OCI-LY3 (cell line): ENCODE results near the gene ACAP2.

Experiments
- H2AFZ ChIP-seq: fragments of 200-600, 300-600 bp; shearing (Covaris generic); 2 replicates; pipeline ENCODE4 v1.6.0; 2014; ENCODE audit warnings: antibody characterized with exemption, low read depth, low read length
- H3K27ac ChIP-seq: fragments of 200-600, 300-600 bp; sonication (generic); 2 replicates; pipeline ENCODE4 v1.5.1; 2014; ENCODE audit warnings: mild to moderate bottlenecking, low read length, moderate library complexity, mixed read lengths
- H3K27me3 ChIP-seq: fragments of 200-600, 300-600 bp; sonication (generic); 2 replicates; pipeline ENCODE4 v1.6.1; 2014; ENCODE audit warnings: low read depth, low read length, mixed read lengths
- H3K36me3 ChIP-seq: fragments of 200-600, 300-600 bp; sonication (generic); replicated peaks from 2 replicates; pipeline ENCODE3; 2014; ENCODE audit warnings: low read depth, low read length, mixed read lengths
- H3K4me1 ChIP-seq: fragments of 300-600, 200-600 bp; sonication (generic); 2 replicates; pipeline ENCODE4 v1.6.1; 2014; ENCODE audit warnings: low read length, mixed read lengths
- H3K4me2 ChIP-seq: fragments of 200-600, 300-600 bp; sonication (generic); 2 replicates; pipeline ENCODE4 v1.6.1; 2014; ENCODE audit warnings: low read length, mixed read lengths
- H3K4me3 ChIP-seq: fragments of 300-600, 200-600 bp; sonication (generic); 2 replicates; pipeline ENCODE4 v1.5.1; 2014; ENCODE audit warnings: antibody characterized with exemption, mild to moderate bottlenecking, low read length, moderate library complexity
- H3K79me2 ChIP-seq: fragments of 300-600, 200-600 bp; shearing (Covaris generic); 2 replicates; pipeline ENCODE4 v1.6.1; 2014; ENCODE audit warnings: mild to moderate bottlenecking, low read length, mixed read lengths
- H3K9ac ChIP-seq: fragments of 300-600, 200-600 bp; shearing (Covaris generic); 2 replicates; pipeline ENCODE4 v1.6.0; 2014; ENCODE audit warnings: mild to moderate bottlenecking, low read length, moderate library complexity
- H3K9me3 ChIP-seq: fragments of 200-600, 300-600 bp; shearing (Covaris generic); 2 replicates; pipeline ENCODE4 v1.6.1; 2014; ENCODE audit warnings: low read length, mixed read lengths; ENCODE audit not compliant: insufficient read depth
- H4K20me1 ChIP-seq: fragments of 200-600, 300-600 bp; sonication (generic); 2 replicates; pipeline ENCODE4 v1.6.1; 2016; ENCODE audit warnings: low read length, mixed read lengths; ENCODE audit not compliant: insufficient read depth
- EZH2phosphoT487 ChIP-seq: fragments of 200-600 bp; shearing (Covaris generic); IDR thresholded peaks from 2 replicates; pipeline ENCODE4 v1.6.1; 2018; ENCODE audit warnings: antibody characterized with exemption, mixed run types, low read depth
- TF ChIP-seq, protein P1 (sequence below): fragments of 200-600, 300-600 bp; sonication (generic); IDR thresholded peaks from 2 replicates; pipeline ENCODE4 v1.5.1; 2014; ENCODE audit warnings: antibody characterized with exemption, low read length, low read depth

Gene ACAP2

DNA sequence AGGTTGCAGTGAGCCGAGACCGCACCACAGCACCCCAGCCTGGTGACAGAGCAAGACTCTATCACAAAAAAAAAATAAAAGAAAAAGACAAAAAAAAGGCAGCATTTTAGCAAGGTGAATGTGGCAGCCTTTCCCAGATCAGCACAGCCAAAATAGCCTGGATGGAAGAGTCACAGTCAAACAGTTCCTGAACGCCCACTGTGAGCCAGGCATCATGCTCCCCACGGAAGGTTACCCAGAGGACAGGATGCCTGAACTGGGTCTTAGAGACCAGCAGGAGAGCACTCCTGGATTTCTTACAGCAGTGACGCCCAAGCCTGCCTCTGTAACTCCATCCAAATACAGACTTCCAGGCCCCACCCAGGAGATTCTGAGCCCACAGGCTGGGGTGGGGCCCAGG is 176.4 kb downstream of the ACAP2 start:
- Histone ChIP-seq H2AFZ (no peak overlapping the region), H3K9ac (no peak overlapping the region), H3K79me2 (peaks cover 50% of the 10 kb centered on the region), H3K36me3 (peaks cover 3% of the 10 kb centered on the region), H3K27me3 (no peaks in the 10 kb centered on the region), H3K4me1 (peaks cover 18% of the 10 kb centered on the region), H4K20me1 (peaks cover 13% of the 10 kb centered on the region), H3K27ac (no peak overlapping the region), H3K9me3 (no peaks in the 10 kb centered on the region), H3K4me3 (no peak overlapping the region), H3K4me2 (no peak overlapping the region)
- TF ChIP-seq, protein P1, sequence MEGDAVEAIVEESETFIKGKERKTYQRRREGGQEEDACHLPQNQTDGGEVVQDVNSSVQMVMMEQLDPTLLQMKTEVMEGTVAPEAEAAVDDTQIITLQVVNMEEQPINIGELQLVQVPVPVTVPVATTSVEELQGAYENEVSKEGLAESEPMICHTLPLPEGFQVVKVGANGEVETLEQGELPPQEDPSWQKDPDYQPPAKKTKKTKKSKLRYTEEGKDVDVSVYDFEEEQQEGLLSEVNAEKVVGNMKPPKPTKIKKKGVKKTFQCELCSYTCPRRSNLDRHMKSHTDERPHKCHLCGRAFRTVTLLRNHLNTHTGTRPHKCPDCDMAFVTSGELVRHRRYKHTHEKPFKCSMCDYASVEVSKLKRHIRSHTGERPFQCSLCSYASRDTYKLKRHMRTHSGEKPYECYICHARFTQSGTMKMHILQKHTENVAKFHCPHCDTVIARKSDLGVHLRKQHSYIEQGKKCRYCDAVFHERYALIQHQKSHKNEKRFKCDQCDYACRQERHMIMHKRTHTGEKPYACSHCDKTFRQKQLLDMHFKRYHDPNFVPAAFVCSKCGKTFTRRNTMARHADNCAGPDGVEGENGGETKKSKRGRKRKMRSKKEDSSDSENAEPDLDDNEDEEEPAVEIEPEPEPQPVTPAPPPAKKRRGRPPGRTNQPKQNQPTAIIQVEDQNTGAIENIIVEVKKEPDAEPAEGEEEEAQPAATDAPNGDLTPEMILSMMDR: no peak
- TF ChIP-seq EZH2phosphoT487: no peak

DNA sequence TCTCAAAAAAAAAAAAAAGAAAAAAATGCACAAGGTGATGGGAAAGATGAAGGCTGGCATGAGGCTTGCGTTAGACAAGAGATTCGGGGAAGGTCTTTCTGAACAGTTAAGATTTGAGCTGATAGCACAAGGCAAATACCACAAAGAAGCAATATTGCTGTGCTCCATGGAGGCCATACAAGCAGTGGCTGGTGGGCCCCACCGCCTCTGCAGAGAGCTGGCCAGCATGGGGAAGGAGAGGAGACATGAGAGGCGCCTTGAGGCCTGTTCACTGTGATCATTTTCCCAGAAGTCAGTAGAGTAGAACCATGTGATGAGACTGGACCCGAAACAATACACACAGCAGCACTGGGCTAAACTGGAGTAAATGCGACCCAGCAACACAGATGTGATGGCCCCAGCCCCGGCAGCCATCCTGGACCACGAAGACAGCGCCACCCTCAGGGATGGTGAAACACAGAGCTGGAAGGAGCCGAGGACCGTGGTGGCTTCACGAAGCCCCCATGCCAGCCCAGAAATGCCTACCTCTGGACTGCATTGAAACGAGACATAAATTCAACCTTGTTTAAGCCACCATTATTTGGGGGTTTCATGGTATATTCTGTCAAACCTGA is 177.3 kb downstream of the ACAP2 start:
- H3K4me1 ChIP-seq: peaks cover 20% of the 10 kb centered on the region
- TF ChIP-seq, protein P1: no peak
- no peak for TF ChIP-seq EZH2phosphoT487
- H4K20me1 ChIP-seq: peaks cover 13% of the 10 kb centered on the region

DNA sequence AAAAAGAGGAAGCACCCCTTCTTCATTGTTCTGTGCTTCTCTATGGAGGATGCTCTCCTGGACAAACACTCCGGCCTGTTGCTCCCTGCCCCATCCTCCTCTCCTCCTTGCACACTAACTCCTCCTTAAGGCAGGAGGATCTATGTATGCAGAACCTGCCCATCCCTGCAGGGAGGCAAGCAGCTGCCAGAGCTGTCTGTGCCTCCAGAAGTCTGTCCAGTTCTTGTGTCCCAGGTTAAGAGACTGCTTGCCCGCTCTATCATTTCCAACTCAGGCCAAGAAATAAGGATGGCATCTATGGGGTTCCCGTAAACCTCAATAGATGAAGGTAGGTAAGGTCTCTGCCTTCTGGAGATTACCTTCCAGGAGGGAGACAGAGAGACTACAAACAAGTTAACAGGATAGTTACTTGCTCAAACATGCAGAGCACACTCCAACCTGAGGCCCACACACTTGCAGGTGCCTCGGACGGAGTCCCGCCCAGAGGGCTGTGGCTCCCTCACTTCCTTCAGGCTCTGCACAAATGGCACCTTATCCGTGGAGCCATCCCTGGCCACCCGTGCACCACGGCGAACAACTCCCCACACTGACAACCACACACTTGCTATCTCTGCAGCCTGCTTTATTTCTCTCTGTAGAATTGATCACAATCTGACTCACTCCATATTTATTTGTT is 178.8 kb downstream of the ACAP2 start:
- no peak for TF ChIP-seq EZH2phosphoT487
- Histone ChIP-seq H3K36me3 (peaks cover 3% of the 10 kb centered on the region), H4K20me1 (peaks cover 2% of the 10 kb centered on the region; the same call in 1 of the 2 replicates), H3K79me2 (peaks cover 47% of the 10 kb centered on the region), H2AFZ (no peak overlapping the region), H3K4me1 (peaks cover 16% of the 10 kb centered on the region), H3K9ac (no peak overlapping the region), H3K4me2 (no peak overlapping the region), H3K9me3 (no peaks in the 10 kb centered on the region), H3K27ac (no peak overlapping the region), H3K4me3 (no peak overlapping the region), H3K27me3 (no peaks in the 10 kb centered on the region)

More for the DNA sequence above, 177.3 kb downstream of the ACAP2 start:
- Histone ChIP-seq H3K27me3 (no peaks in the 10 kb centered on the region), H2AFZ (no peak overlapping the region), H3K4me3 (no peak overlapping the region), H3K36me3 (peaks cover 3% of the 10 kb centered on the region), H3K79me2 (peaks cover 54% of the 10 kb centered on the region), H3K9ac (no peak overlapping the region), H3K27ac (no peak overlapping the region), H3K9me3 (no peaks in the 10 kb centered on the region), H3K4me2 (no peak overlapping the region)

DNA sequence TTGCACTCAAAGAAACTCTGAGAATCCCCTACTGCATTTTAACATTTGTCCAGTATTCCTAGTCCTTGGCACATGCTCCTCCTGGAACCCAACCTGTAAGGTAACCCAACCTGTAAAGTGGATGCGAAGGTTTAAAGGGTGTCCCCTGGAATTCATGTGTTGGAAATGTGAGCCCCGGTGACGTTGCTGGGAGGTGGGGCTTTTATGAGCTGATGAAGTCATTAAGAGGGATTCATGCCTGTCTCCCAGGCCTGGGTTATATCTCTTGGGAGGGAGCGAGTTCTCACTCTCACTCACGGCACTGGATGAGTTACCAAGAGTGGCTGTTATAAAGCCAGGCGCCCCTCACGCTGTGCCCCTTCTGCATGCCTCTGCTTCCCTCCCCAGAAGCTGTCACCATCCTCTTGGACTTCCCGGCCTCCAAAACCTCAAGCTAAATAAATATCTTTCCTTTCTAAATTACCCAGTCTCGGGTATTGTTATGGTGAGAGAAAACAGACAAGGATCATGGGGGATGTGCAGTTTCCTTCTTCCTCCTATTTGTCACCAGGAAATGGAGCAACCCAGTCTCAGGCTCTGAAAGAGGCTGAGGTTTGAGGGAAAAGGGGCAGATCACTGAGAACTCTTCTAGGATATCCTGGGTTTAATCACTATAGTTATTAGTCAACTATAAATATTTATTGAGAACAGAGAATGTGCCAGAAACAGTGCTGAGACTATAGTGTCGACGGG is 179.5 kb downstream of the ACAP2 start:
- peaks cover 3% of the 10 kb centered on the region for H3K36me3 ChIP-seq
- H3K79me2 ChIP-seq: peaks cover 48% of the 10 kb centered on the region
- peaks cover 16% of the 10 kb centered on the region for H3K4me1 ChIP-seq

More for the DNA sequence above, 179.5 kb downstream of the ACAP2 start:
- Histone ChIP-seq H3K27ac (no peak overlapping the region), H3K4me2 (no peak overlapping the region), H3K4me3 (no peak overlapping the region), H3K27me3 (no peaks in the 10 kb centered on the region), H2AFZ (no peak overlapping the region), H3K9ac (no peak overlapping the region), H4K20me1 (no peaks in the 10 kb centered on the region), H3K9me3 (no peaks in the 10 kb centered on the region)
- TF ChIP-seq, protein P1: no peak
- no peak for TF ChIP-seq EZH2phosphoT487
